HFF-Myc (cell line): ENCODE results near the gene UNC13D.
A peak's percentile ranks its signal among the peaks of the same experiment; 100 is the strongest.

Experiments used
- DNase-seq: peaks from one replicate; pipeline ENCODE4 v3.0.0-alpha.2; 2011; ENCODE audit warnings: low read depth; ENCODE audit errors: extremely low read depth
- H3K4me3 ChIP-seq: replicated peaks from 2 replicates; pipeline ENCODE4 v1.5.1; 2011; ENCODE audit warnings: low read depth, mild to moderate bottlenecking, control low read depth, low read length
- TF ChIP-seq, protein P1 (sequence below): IDR thresholded peaks from 2 replicates; pipeline ENCODE4 v1.5.1; 2012; ENCODE audit warnings: mild to moderate bottlenecking, low read depth, low read length, control low read depth; ENCODE audit errors: missing control alignments

Gene UNC13D

DNA sequence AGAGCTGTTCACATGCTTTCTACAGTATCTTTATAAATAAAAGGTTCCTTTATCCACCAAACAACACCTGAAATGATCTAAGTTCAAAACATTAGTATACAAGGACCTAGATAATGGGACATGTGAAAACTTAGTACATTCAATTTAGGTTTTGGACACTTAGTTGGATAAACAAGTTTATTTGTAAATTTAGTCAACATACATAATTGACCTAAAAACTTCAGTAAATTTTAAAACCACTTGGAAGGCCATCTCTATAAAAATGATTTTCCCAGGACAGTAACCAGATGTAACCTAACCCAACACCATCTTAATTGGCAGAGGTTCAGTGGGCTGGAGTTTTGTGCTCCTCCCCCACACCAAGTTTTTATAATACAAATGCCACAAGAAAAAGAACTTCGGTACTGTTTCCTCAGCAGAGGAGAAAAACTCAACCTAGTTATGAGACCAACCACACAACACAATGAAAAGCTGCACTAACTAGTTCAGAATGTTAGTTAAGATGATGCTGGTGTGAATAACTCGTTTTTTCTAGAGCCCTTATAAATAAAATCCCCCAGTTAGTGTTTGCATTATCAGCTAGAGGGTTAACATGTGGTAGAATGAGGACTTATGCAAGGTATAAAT, 66.8 kb downstream of the UNC13D start:
- H3K4me3 ChIP-seq = peak overlapping the region; percentile 91
- TF ChIP-seq, protein P1, sequence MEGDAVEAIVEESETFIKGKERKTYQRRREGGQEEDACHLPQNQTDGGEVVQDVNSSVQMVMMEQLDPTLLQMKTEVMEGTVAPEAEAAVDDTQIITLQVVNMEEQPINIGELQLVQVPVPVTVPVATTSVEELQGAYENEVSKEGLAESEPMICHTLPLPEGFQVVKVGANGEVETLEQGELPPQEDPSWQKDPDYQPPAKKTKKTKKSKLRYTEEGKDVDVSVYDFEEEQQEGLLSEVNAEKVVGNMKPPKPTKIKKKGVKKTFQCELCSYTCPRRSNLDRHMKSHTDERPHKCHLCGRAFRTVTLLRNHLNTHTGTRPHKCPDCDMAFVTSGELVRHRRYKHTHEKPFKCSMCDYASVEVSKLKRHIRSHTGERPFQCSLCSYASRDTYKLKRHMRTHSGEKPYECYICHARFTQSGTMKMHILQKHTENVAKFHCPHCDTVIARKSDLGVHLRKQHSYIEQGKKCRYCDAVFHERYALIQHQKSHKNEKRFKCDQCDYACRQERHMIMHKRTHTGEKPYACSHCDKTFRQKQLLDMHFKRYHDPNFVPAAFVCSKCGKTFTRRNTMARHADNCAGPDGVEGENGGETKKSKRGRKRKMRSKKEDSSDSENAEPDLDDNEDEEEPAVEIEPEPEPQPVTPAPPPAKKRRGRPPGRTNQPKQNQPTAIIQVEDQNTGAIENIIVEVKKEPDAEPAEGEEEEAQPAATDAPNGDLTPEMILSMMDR = no peak
- DNase-seq = no peak
